IMR-90 (cell line): ENCODE data around the gene SLC2A8. TPM values are rescaled to one million over a fixed set of nuclear protein-coding genes. Genes with fewer than 3 reads are reported as not detected.

Experiments
- ATAC-seq: fragments of 200-7000 bp; cut with Tn5 transposase; 2 replicates; pipeline ENCODE4 v1.9.1; 2020; ENCODE audit warnings: low read depth, mild to moderate bottlenecking, moderate library complexity
- BruUV-seq: library from RNA; stranded (reverse); fragments of 400-500 nt; replicated peaks from 2 replicates; lab custom pipeline; 2021; lab: Mats Ljungman, UMichigan
- CTCF ChIA-PET: fragments of 300-600 bp; formaldehyde crosslinking; extraction: SDS; loops from one replicate; lab custom pipeline; 2021; ENCODE audit warnings: antibody characterized with exemption; lab: Yijun Ruan, JAX
- POLR2A ChIA-PET: fragments of 300-600 bp; sonication (Branson Sonifier 250); formaldehyde crosslinking; loops from one replicate; lab custom pipeline; 2022; ENCODE audit warnings: antibody characterized with exemption; ENCODE audit not compliant: unreplicated experiment; lab: Charles Lee
- DNase-seq: peaks from one replicate; pipeline ENCODE4 v3.0.0; 2013
- H2AFZ ChIP-seq: replicated peaks from 2 replicates; pipeline ENCODE3; 2013; ENCODE audit warnings: low read length, mild to moderate bottlenecking; ENCODE audit not compliant: poor library complexity
- H2AK5ac ChIP-seq: 2 replicates; pipeline ENCODE4 v1.6.1; 2013; ENCODE audit warnings: low read depth, low read length, inconsistent platforms
- H2AK9ac ChIP-seq: replicated peaks from 2 replicates; pipeline ENCODE3; 2013; ENCODE audit warnings: mild to moderate bottlenecking, low read depth, low read length, moderate library complexity; ENCODE audit not compliant: poor library complexity
- H2BK120ac ChIP-seq: 2 replicates; pipeline ENCODE4 v1.6.1; 2013; ENCODE audit warnings: low read depth, low read length, inconsistent platforms
- H2BK15ac ChIP-seq: 3 replicates; pipeline ENCODE4 v1.6.1; 2013; ENCODE audit warnings: low read depth, low read length, inconsistent platforms
- H2BK20ac ChIP-seq: 2 replicates; pipeline ENCODE4 v1.6.1; 2013; ENCODE audit warnings: low read depth, mild to moderate bottlenecking, inconsistent platforms, low read length, moderate library complexity
- H2BK5ac ChIP-seq: 2 replicates; pipeline ENCODE4 v1.6.1; 2013; ENCODE audit warnings: mild to moderate bottlenecking, low read depth, low read length, inconsistent platforms; ENCODE audit not compliant: poor library complexity, severe bottlenecking
- H3K14ac ChIP-seq: replicated peaks from 2 replicates; pipeline ENCODE4 v1.6.1; 2013; ENCODE audit warnings: low read depth, low read length, inconsistent platforms
- H3K18ac ChIP-seq: 2 replicates; pipeline ENCODE4 v1.6.1; 2013; ENCODE audit warnings: low read depth, low read length, control low read depth
- H3K23ac ChIP-seq: 2 replicates; pipeline ENCODE4 v1.6.1; 2013; ENCODE audit warnings: low read depth, low read length, inconsistent platforms
- H3K27ac ChIP-seq: 2 replicates; pipeline ENCODE4 v1.5.1; 2013; ENCODE audit warnings: mild to moderate bottlenecking, control low read depth, low read length; ENCODE audit not compliant: insufficient read depth
- H3K27me3 ChIP-seq: 2 replicates; pipeline ENCODE4 v1.6.1; 2013; ENCODE audit warnings: low read length; ENCODE audit not compliant: control insufficient read depth, insufficient read depth
- H3K36me3 ChIP-seq: 2 replicates; pipeline ENCODE4 v1.6.1; 2013; ENCODE audit warnings: low read length, mixed read lengths; ENCODE audit not compliant: control insufficient read depth, insufficient read depth
- H3K4ac ChIP-seq: 2 replicates; pipeline ENCODE4 v1.6.1; 2013; ENCODE audit warnings: low read depth, low read length, inconsistent platforms
- H3K4me1 ChIP-seq: 2 replicates; pipeline ENCODE4 v1.6.1; 2013; ENCODE audit warnings: low read length, mixed read lengths; ENCODE audit not compliant: control insufficient read depth, insufficient read depth
- H3K4me2 ChIP-seq: 2 replicates; pipeline ENCODE4 v1.6.1; 2013; ENCODE audit warnings: low read depth, mild to moderate bottlenecking, control low read depth, low read length, moderate library complexity
- H3K4me3 ChIP-seq: 2 replicates; pipeline ENCODE4 v1.5.1; 2013; ENCODE audit warnings: low read depth, mild to moderate bottlenecking, control low read depth, low read length, moderate library complexity; ENCODE audit not compliant: insufficient read depth
- H3K56ac ChIP-seq: 2 replicates; pipeline ENCODE4 v1.6.1; 2013; ENCODE audit warnings: low read length, inconsistent platforms; ENCODE audit not compliant: insufficient read depth; ENCODE audit errors: extremely low read depth
- H3K79me1 ChIP-seq, 2 experiments: 2 replicates each; pipeline ENCODE4 v1.6.1; 2013; ENCODE audit warnings: low read length in 2 of 2, inconsistent platforms in 1 of 2, low read depth in 1 of 2
- H3K9ac ChIP-seq: 2 replicates; pipeline ENCODE4 v1.6.1; 2013; ENCODE audit warnings: low read depth, low read length, control low read depth
- H3K9me1 ChIP-seq: 2 replicates; pipeline ENCODE4 v1.6.1; 2013; ENCODE audit warnings: low read length, inconsistent platforms; ENCODE audit not compliant: insufficient read depth
- H3K9me3 ChIP-seq: 2 replicates; pipeline ENCODE4 v1.6.1; 2013; ENCODE audit warnings: low read length; ENCODE audit not compliant: control insufficient read depth, insufficient read depth
- H4K20me1 ChIP-seq: 2 replicates; pipeline ENCODE4 v1.6.1; 2013; ENCODE audit warnings: low read length, inconsistent platforms; ENCODE audit not compliant: insufficient read depth
- H4K5ac ChIP-seq: 2 replicates; pipeline ENCODE4 v1.6.1; 2013; ENCODE audit warnings: mild to moderate bottlenecking, low read depth, low read length, control low read depth
- H4K8ac ChIP-seq, 2 experiments: 2 replicates each; pipeline ENCODE4 v1.6.1; 2013; ENCODE audit warnings: low read depth in 2 of 2, low read length in 2 of 2, control low read depth in 1 of 2, inconsistent platforms in 1 of 2
- H4K91ac ChIP-seq: 2 replicates; pipeline ENCODE4 v1.6.1; 2013; ENCODE audit warnings: low read depth, low read length, inconsistent platforms; ENCODE audit not compliant: insufficient read depth
- BHLHE40 ChIP-seq: fragments of 150-350 bp; IDR thresholded peaks from 2 replicates; pipeline ENCODE4 v1.6.1; 2016; ENCODE audit warnings: mild to moderate bottlenecking, low read depth, low read length
- CEBPB ChIP-seq: IDR thresholded peaks from 2 replicates; pipeline ENCODE4 v1.6.1; 2012; ENCODE audit warnings: low read depth, low read length, improper control_type of control experiment
- CHD1 ChIP-seq: IDR thresholded peaks from 2 replicates; pipeline ENCODE4 v1.6.1; 2012; ENCODE audit warnings: low read depth, low read length, improper control_type of control experiment
- FOS ChIP-seq: fragments of 150-350 bp; IDR thresholded peaks from 2 replicates; pipeline ENCODE4 v1.6.1; 2016; ENCODE audit warnings: low read depth, low read length
- MAFK ChIP-seq: IDR thresholded peaks from 2 replicates; pipeline ENCODE4 v1.6.1; 2012; ENCODE audit warnings: low read depth, low read length, improper control_type of control experiment
- MAZ ChIP-seq: IDR thresholded peaks from 2 replicates; pipeline ENCODE4 v1.6.1; 2012; ENCODE audit warnings: low read depth, mild to moderate bottlenecking, low read length, improper control_type of control experiment, moderate library complexity, borderline replicate concordance
- MXI1 ChIP-seq: IDR thresholded peaks from 2 replicates; pipeline ENCODE4 v1.6.1; 2012; ENCODE audit warnings: low read depth, mild to moderate bottlenecking, low read length, moderate library complexity, borderline replicate concordance
- RAD21 ChIP-seq: IDR thresholded peaks from 2 replicates; pipeline ENCODE4 v1.6.1; 2012; ENCODE audit warnings: low read length, improper control_type of control experiment
- RFX5 ChIP-seq: IDR thresholded peaks from 2 replicates; pipeline ENCODE4 v1.8.0; 2012; ENCODE audit warnings: low read depth, mild to moderate bottlenecking, low read length, moderate library complexity
- SMC3 ChIP-seq: fragments of 150-350 bp; IDR thresholded peaks from 2 replicates; pipeline ENCODE4 v1.6.1; 2016; ENCODE audit warnings: low read depth, mild to moderate bottlenecking, antibody characterized with exemption, low read length, moderate library complexity
- WGBS, 2 experiments: methylation state at CpG; one replicate each; pipeline versions ENCODE4 v1.1.5 to v1.1.7; 2013; ENCODE audit warnings: missing lambda C conversion rate in 2 of 2; ENCODE audit not compliant: insufficient read length in 1 of 2; ENCODE audit errors: extremely low coverage in 2 of 2; 5-methylcytosine and 5-hydroxymethylcytosine counted together
- dilution Hi-C: fragments of 300-500 bp; cut with HindIII; formaldehyde crosslinking; loops from one replicate; pipeline ENCODE4 v1.14.3; 2018; ENCODE audit warnings: low sequenced_read_pairs; ENCODE audit not compliant: unreplicated experiment
- in situ Hi-C: fragments of 300-500 bp; cut with MboI; formaldehyde crosslinking; loops from 3 replicates; pipeline ENCODE4 v1.14.3; 2019; ENCODE audit warnings: low sequenced_read_pairs, inconsistent platforms, mixed read lengths
- intact Hi-C: fragments of 100-400 bp; cut with micrococcal nuclease; formaldehyde crosslinking; loops from 2 replicates; pipeline ENCODE4 v1.10.0; 2022
- polyA plus RNA-seq, 3 experiments: library from polyadenylated mRNA; depleted of rRNA; stranded (reverse); fragments of >200 nt; gene quantifications; 2 replicates each; pipeline ENCODE4 v1.2.3, GENCODE V29; 2012; ENCODE audit warnings: low replicate concordance in 1 of 3
- total RNA-seq: library from RNA; depleted of rRNA; stranded (reverse); fragments of >200 nt; gene quantifications from 2 replicates; pipeline ENCODE4 v1.2.3, GENCODE V29; 2012
- TF ChIP-seq, protein P1 (sequence below): conservative IDR thresholded peaks from 2 replicates; pipeline ENCODE4 v1.5.1; 2012; ENCODE audit warnings: mild to moderate bottlenecking, low read depth, low read length, improper control_type of control experiment
- TF ChIP-seq, protein P2 (sequence below): fragments of 150-350 bp; IDR thresholded peaks from 2 replicates; pipeline ENCODE4 v1.6.1; 2016; ENCODE audit warnings: low read depth, mild to moderate bottlenecking, low read length, moderate library complexity, borderline replicate concordance

SLC2A8 gene
- total and polyA plus RNA-seq, 2 of the 4 experiments (the other 2 are of a cell fraction): 9.0 to 12.0 TPM

DNA sequence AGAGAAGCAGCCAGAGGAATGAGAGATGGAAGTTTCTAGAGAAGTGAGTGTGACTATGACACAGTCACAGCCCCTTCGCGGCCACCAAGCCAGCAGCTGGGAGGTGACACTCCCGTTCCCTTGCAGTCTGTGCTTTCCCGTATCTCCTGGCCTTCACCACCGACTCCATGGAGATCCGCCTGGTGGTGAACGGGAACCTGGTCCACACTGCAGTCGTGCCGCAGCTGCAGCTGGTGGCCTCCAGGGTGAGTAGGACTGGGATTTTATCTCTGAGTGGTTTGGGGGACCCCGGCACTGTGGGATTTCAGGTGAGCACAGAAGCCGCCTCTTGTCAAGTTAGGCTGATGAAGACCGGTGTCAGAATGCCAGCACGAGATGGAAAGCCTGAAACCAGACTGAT lies 12.1 kb upstream of the SLC2A8 start (continued):
- TF ChIP-seq, protein P1, sequence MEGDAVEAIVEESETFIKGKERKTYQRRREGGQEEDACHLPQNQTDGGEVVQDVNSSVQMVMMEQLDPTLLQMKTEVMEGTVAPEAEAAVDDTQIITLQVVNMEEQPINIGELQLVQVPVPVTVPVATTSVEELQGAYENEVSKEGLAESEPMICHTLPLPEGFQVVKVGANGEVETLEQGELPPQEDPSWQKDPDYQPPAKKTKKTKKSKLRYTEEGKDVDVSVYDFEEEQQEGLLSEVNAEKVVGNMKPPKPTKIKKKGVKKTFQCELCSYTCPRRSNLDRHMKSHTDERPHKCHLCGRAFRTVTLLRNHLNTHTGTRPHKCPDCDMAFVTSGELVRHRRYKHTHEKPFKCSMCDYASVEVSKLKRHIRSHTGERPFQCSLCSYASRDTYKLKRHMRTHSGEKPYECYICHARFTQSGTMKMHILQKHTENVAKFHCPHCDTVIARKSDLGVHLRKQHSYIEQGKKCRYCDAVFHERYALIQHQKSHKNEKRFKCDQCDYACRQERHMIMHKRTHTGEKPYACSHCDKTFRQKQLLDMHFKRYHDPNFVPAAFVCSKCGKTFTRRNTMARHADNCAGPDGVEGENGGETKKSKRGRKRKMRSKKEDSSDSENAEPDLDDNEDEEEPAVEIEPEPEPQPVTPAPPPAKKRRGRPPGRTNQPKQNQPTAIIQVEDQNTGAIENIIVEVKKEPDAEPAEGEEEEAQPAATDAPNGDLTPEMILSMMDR: no peak

DNA sequence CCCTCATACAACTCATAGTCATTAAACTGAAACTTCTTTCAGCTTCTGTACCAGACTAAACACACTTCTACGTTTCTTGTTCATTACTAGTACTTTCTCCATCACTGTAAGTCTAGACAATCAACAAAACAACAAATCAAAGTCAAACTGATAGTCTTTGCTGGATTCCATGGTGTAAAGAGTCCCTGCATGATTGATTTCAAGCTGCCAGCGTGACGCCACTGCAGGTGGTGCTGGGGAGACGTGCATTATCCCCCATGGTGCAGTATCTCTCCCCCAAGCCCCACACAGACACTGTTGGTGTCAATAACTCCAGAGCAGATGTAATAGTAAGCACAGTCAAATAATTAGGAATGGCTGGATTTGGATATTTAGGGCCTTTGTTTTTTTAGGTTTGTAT lies 10.7 kb upstream of the SLC2A8 start:
- WGBS, 2 experiments: no CpG with 5 or more reads among the region's 4 CpGs
- CTCF ChIA-PET: interaction anchor here (0.5 kb wide), 1 partner anchor 575 kb away, joined by 3 read pairs; no protein-coding TSS in a partner anchor

More for the DNA sequence above, 10.7 kb upstream of the SLC2A8 start:
- H2BK120ac ChIP-seq: no peak overlapping the region
- H4K20me1 ChIP-seq: peaks cover 9% of the 10 kb centered on the region; the same call in 1 of the 2 replicates
- H3K36me3 ChIP-seq: no peaks in the 10 kb centered on the region
- H2BK5ac ChIP-seq: no peak overlapping the region
- no peak overlapping the region for H3K9ac ChIP-seq
- no peak overlapping the region for H4K8ac ChIP-seq
- peaks cover 5% of the 10 kb centered on the region for H3K4me1 ChIP-seq
- no peak overlapping the region for H2AFZ ChIP-seq
- H3K9me1 ChIP-seq: peaks cover 6% of the 10 kb centered on the region; the same call in 1 of the 2 replicates
- in situ Hi-C loops (loop anchor here (25.0 kb wide), 1 partner anchor 449 kb away; no protein-coding TSS in a partner anchor), dilution Hi-C loops (no loop called here), intact Hi-C loops (no loop called here)
- H3K4ac ChIP-seq: no peak overlapping the region
- ATAC-seq (no peak), DNase-seq (no peak)
- POLR2A ChIA-PET: no interaction called here
- H3K9me3 ChIP-seq: no peaks in the 10 kb centered on the region
- TF ChIP-seq BHLHE40 (no peak), MAZ (no peak), RFX5 (no peak), MAFK (no peak), CHD1 (no peak), MXI1 (no peak), SMC3 (no peak), FOS (no peak), CEBPB (no peak), RAD21 (no peak)
- TF ChIP-seq, protein P2, sequence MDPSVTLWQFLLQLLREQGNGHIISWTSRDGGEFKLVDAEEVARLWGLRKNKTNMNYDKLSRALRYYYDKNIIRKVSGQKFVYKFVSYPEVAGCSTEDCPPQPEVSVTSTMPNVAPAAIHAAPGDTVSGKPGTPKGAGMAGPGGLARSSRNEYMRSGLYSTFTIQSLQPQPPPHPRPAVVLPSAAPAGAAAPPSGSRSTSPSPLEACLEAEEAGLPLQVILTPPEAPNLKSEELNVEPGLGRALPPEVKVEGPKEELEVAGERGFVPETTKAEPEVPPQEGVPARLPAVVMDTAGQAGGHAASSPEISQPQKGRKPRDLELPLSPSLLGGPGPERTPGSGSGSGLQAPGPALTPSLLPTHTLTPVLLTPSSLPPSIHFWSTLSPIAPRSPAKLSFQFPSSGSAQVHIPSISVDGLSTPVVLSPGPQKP: no peak
- H3K4me3 ChIP-seq: no peak overlapping the region
- no peak overlapping the region for H3K18ac ChIP-seq
- H3K23ac ChIP-seq: no peak overlapping the region
- no peak overlapping the region for H3K14ac ChIP-seq
- H2AK5ac ChIP-seq: no peak overlapping the region
- H3K56ac ChIP-seq: no peak overlapping the region
- no peak overlapping the region for H2BK20ac ChIP-seq
- H4K91ac ChIP-seq: no peak overlapping the region
- no TSS peak for BruUV-seq
- H3K27me3 ChIP-seq: peaks cover 28% of the 10 kb centered on the region
- no peak overlapping the region for H2BK15ac ChIP-seq
- no peaks in the 10 kb centered on the region for H3K79me1 ChIP-seq
- no peak overlapping the region for H3K4me2 ChIP-seq
- no peak overlapping the region for H3K27ac ChIP-seq
- no peak overlapping the region for H4K5ac ChIP-seq
- no peak overlapping the region for H2AK9ac ChIP-seq
